NCI-H748 (cell line): Measurements from ENCODE around the gene VOPP1.
"Not testable (repeated sequence)": the region's sequence is repeated elsewhere in the genome, so short reads cannot be mapped to it uniquely, and the experiment has no call there.

Experiments
- DNase-seq: peaks from one replicate; lab custom pipeline; 2025; ENCODE audit not compliant: unreplicated experiment; lab: John Stamatoyannopoulos, UW

The VOPP1 gene

DNA sequence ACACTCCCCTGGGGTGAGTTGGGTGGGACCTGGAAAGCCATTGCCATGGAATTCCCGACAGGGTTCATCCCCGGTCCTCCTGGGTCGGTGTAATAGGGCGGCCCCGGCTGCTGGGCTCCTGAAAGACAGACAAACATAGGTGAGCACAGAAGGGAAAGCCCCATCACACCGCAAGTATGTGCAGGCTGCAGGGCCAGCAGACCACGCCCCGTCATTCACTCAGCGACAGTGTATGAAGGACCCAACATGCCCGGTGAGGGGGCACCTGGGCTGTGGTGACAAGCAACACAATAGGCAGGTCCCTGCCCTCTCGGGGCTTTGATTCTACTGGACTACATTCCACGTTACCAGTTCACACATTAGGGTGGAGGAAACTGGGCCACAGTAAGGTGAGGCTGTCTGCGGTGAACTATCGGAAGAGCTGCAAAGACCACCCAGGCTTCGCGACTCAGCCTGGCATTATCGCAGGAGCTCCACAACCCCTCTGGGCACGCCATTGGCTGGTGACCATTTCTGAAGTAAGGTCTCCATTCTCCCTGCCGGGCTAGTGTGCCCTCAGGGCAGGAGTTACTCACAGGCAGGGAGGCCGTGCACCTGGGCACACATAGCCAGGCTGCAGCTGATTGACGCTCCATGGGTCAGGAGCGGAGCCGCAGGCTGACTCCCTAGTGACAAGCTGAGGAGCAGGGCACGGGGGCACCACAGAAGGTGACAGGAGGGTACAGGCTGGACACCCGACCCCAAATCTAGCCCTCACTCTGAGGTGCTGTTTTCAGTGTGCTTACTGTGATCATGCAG, 99.2 kb downstream of the VOPP1 start:
- DNase-seq: no peak

GRCh38 chr7:55472406-55472805, 99.9 kb downstream of the VOPP1 start:
- DNase-seq: not testable (repeated sequence)

DNA sequence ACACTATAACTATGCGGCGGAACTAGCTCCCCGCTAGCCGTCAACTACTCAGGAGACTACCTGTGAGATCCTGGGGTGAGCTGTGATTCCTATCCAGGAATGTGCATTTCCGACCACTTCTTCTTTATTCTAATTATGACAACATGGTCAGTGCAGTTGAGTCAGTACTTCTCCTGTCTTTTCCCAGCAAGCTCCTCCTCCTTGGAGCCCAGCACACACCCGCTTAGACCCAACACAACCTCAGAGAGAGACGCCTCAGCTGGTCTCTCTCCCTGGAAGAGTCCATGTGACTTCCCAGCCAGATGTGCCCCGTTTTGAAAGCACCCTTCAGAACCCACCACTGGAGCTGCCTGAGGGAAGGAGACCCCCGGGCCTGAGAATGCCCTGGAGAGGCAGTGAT, 100.7 kb downstream of the VOPP1 start:
- not testable (repeated sequence) for DNase-seq

DNA sequence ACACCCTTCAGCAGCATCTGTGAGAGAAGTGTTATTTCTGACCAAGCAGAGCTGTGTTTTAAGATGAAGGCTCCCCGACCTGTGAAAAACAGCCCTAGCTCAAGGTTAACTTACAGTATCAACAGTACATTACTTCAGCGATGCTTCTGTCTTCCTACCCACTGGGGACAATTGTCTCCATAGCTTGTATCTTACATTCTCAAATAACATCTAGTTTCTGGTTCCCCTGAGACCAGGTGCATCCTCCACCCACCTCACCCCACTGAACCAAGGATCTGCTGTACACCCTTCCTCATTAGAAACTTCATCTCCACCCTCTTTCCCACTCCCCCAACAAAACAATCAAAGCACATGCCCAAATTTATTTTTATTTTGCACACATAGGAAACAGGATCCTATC, 102.0 kb downstream of the VOPP1 start:
- DNase-seq: no peak

DNA sequence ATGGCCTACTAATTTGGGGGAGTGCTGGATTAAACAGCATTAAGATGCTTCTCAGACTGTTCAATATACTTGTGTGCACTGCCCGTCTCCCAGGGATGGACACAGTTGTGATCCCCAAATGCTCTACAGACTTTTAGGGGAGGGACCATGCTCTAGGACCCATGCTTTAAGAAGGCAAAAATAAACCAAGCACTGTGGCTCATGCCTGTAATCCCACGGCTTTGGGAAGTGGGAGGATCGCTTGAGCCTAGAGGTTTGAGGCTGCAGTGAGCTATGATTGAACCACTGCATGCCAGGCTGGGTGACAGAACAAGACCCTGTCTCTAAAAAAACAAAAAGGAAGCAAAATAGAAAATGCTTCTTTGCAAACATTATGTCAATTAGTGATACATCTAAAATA, 102.6 kb downstream of the VOPP1 start:
- DNase-seq: no peak

- DNase-seq: no peak
These were observed 103.0 kb downstream of the VOPP1 start for GRCh38 chr7:55469271-55469681.

- DNase-seq: no peak
These were observed 103.8 kb downstream of the VOPP1 start for GRCh38 chr7:55468495-55468894.

DNA sequence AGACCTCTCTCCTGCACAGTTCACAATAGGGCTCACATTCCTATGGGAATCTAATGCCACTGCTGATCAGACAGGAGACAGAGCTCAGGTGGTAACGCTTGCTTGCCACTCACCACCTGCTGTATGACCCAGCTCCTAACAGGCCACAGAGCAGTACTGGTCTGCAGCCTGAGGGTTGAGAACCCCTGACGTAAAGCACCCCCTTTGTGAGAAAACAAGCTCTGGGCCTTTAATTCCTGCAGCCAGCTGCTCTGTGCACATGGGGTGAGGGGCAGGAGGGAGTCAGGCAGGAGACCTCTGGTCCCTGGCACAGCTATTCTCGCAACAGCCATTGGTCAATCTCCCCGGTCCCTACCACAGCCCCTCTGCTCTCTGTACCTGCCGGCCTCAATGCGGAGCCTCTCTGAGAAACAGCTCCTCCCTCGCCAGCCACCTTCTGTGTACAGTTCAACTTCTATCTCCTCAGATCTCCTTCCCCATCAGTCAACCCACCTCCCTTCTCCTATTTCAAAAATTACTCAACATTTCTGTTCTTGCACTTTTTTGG, 105.2 kb downstream of the VOPP1 start:
- no peak for DNase-seq

- DNase-seq: no peak
These were observed 106.6 kb downstream of the VOPP1 start for GRCh38 chr7:55465691-55466090.

GRCh38 chr7:55464422-55464821, 107.9 kb downstream of the VOPP1 start:
- no peak for DNase-seq

- DNase-seq: no peak
These were observed 108.5 kb downstream of the VOPP1 start for GRCh38 chr7:55463686-55464262.

- no peak for DNase-seq
These were observed 114.0 kb downstream of the VOPP1 start for GRCh38 chr7:55458351-55458750.

- DNase-seq: no peak
These were observed 114.5 kb downstream of the VOPP1 start for GRCh38 chr7:55457801-55458200.

DNA sequence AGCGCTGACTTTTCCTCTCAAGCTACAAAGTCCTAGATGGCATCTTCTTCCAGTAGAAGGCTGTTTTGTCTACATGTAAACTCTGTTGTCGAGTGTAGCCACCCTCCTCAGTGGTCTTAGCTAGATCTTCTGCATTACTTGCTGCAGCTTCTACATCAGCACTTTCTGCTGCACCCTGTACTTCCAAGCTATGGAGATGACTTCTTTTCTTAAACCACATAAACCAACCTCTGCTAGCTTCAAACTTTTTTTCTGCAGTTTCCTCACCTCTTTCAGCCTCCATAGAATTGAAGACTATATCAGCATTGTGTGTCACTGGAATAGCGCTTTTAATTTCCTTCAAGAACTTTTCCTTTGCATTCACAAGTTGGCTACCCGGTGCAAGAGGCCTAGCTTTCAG, 119.3 kb downstream of the VOPP1 start:
- DNase-seq: no peak

GRCh38 chr7:55449992-55450535, 122.2 kb downstream of the VOPP1 start:
- no peak for DNase-seq

DNA sequence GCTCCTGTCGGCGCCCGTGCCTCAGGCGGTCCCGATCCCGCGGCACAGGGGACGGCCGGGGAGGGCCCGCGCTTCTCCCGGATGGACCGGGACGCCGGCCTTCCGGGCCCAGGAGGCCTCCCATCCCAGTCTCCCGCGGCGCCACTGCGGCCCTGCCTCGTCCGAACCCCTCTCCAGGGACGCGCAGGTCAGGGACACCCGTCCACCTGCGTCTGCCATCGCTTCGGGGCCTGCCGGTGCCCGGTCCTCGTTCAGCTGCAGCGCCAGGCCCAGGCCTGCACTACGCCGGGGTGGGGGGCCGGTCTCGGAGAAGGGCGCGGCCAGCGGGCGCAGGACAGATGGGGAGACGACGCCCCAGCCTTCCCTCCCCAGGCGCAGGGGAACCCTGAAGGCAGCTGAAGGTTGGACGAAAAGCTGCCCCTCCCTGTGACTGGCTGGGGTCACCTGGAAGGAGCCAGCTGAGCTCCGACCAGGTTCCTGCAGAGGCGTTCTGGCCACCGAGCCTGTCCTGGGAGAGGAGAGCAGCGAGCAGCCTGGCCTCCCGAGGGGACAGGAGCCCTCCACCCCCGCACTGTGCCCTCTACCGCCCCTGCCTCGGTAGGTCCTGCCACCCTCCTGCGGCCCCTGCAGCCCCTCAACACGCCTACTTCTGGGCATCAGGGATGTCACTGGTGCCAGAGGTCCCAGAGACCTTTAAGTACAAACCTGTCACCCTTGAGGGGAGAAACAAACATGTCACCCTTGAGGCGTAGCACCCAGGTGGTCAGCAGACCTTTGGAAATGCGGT, 122.9 kb downstream of the VOPP1 start:
- DNase-seq: no peak

DNA sequence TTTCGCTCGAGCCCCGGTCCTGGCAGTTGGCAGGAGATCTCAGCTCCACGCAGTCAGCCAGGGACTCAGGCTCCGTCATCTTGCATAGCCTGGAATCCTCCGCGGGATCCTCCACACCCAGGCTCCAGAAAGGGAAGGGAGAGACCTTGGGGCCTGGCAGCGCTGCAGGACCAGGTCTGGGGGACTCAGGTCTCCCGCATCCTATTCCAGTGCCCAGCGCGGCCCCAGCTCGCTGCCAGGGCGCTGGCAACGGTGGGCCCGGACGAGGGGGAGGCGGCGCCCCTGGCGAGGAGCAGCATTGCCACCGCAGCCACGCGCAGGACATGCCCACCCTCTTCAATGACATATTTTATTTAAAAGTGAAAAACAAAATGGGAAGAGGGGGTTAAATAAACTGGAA, 123.8 kb downstream of the VOPP1 start:
- DNase-seq: no peak

GRCh38 chr7:55444786-55445185, 127.5 kb downstream of the VOPP1 start:
- DNase-seq: no peak

GRCh38 chr7:55441774-55442522, 130.4 kb downstream of the VOPP1 start:
- peak; percentile 24 for DNase-seq

DNA sequence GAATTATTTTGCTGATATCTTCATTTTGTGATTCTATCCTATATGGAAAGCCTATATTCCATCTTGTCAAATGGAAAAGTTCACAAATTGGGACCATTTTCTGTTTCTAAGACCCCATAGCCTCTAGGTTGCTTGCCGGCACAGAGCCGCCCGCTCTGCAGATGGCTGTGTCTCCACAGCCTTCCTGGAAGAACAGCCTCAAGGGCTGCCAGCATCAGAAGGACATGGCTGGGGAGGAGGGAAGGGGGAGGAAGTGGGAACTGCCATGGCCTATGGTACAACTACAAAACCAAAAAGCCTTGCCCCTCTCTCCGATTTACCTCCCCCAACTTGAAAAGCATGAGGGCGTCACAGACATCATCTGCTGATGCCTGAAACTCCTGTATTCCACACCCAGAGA, 131.3 kb downstream of the VOPP1 start:
- DNase-seq: no peak
